Skeletal muscle satellite cell (primary cell): ENCODE results near the gene CYP27B1.

Source experiments
- H3K27me3 ChIP-seq: 2 replicates; pipeline ENCODE4 v1.7.0; 2013; ENCODE audit warnings: low read length; ENCODE audit not compliant: control insufficient read depth, insufficient read depth
- H3K36me3 ChIP-seq: 2 replicates; pipeline ENCODE4 v1.7.0; 2013; ENCODE audit warnings: mild to moderate bottlenecking, control low read depth, low read length; ENCODE audit not compliant: insufficient read depth
- H3K4me1 ChIP-seq: 2 replicates; pipeline ENCODE4 v1.7.0; 2013; ENCODE audit warnings: low read length; ENCODE audit not compliant: control insufficient read depth, insufficient read depth
- H3K4me2 ChIP-seq: 2 replicates; pipeline ENCODE4 v1.7.0; 2013; ENCODE audit warnings: mild to moderate bottlenecking, low read length
- H3K4me3 ChIP-seq: 2 replicates; pipeline ENCODE4 v1.7.0; 2013; ENCODE audit warnings: low read length
- H3K9ac ChIP-seq: 2 replicates; pipeline ENCODE4 v1.7.0; 2013; ENCODE audit warnings: mild to moderate bottlenecking, low read depth, low read length, moderate library complexity
- H3K9me3 ChIP-seq: replicated peaks from 2 replicates; pipeline ENCODE4 v1.7.0; 2013; ENCODE audit warnings: mild to moderate bottlenecking, control low read depth, low read length

Gene CYP27B1

DNA sequence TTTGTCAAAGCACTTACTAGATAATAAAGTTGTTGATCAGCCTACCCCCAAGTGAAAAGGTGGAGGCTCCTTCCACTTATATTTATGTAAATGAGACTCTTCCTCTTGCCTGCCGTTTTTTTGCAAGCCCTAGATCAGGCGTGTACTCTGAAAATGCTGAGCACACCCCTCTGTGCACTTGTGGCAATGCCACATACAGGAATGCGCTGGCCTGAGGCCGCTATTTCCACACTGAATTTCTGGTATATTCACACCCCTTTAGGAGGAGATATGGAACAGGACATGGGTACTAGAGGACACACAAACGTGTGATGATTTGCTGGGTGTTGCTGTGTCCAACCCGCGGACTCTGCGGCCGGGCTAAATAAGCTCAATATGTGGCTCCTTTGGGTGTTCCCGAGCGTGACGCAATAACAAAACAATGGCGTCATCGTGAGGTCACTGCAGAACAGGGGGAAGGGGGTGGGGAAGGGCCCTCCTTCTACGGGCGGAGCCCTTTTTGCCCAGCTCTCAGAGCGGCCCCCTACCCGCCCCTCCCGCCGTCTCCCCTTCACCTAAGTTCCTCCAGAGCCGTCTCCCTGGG is 22.6 kb downstream of the CYP27B1 start:
- peak overlapping the region; percentile 96 for H3K9ac ChIP-seq
- peaks cover 10% of the 10 kb centered on the region for H3K4me1 ChIP-seq
- peak overlapping the region; percentile 94 for H3K4me2 ChIP-seq
- peak overlapping the region; percentile 87 for H3K4me3 ChIP-seq
- H3K27me3 ChIP-seq = peaks cover 32% of the 10 kb centered on the region
- no peaks in the 10 kb centered on the region for H3K9me3 ChIP-seq
- peaks cover 28% of the 10 kb centered on the region for H3K36me3 ChIP-seq

GRCh38 chr12:57743769-57744168 is 23.1 kb downstream of the CYP27B1 start:
- Histone ChIP-seq H3K27me3 (peaks cover 36% of the 10 kb centered on the region), H3K4me3 (peak overlapping the region; percentile 87), H3K9ac (no peak overlapping the region), H3K4me2 (no peak overlapping the region), H3K36me3 (peaks cover 24% of the 10 kb centered on the region), H3K9me3 (no peaks in the 10 kb centered on the region), H3K4me1 (peaks cover 10% of the 10 kb centered on the region)

- H3K9ac ChIP-seq = no peak overlapping the region
Measured at GRCh38 chr12:57741844-57742738, 24.8 kb downstream of the CYP27B1 start.

DNA sequence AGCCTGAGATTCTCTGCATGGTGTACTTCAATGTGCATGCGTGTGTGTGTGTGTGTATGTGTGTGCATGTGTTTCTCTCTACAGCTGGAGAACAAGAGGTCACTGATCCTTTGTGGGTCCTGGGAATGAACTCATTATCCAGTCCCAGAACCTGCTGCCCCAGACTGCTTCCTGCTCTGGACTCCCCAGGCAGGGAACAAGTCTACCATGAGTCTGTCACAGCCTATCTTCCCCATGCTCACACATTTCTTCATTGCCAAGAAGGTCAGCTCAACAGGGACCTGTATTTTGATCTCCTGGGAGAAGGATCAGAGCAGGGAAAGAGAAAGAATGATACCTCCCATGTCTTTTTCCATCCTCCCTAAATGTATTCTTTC is 25.5 kb downstream of the CYP27B1 start:
- Histone ChIP-seq H3K36me3 (peaks cover 5% of the 10 kb centered on the region), H3K4me3 (no peak overlapping the region), H3K4me1 (peaks cover 20% of the 10 kb centered on the region), H3K4me2 (no peak overlapping the region), H3K27me3 (peaks cover 52% of the 10 kb centered on the region), H3K9me3 (no peaks in the 10 kb centered on the region), H3K9ac (no peak overlapping the region)

More at GRCh38 chr12:57741844-57742738, 24.8 kb downstream of the CYP27B1 start:
- Histone ChIP-seq H3K4me1 (peaks cover 17% of the 10 kb centered on the region), H3K27me3 (peaks cover 45% of the 10 kb centered on the region), H3K4me2 (no peak overlapping the region), H3K9me3 (no peaks in the 10 kb centered on the region), H3K4me3 (no peak overlapping the region), H3K36me3 (peaks cover 12% of the 10 kb centered on the region)

DNA sequence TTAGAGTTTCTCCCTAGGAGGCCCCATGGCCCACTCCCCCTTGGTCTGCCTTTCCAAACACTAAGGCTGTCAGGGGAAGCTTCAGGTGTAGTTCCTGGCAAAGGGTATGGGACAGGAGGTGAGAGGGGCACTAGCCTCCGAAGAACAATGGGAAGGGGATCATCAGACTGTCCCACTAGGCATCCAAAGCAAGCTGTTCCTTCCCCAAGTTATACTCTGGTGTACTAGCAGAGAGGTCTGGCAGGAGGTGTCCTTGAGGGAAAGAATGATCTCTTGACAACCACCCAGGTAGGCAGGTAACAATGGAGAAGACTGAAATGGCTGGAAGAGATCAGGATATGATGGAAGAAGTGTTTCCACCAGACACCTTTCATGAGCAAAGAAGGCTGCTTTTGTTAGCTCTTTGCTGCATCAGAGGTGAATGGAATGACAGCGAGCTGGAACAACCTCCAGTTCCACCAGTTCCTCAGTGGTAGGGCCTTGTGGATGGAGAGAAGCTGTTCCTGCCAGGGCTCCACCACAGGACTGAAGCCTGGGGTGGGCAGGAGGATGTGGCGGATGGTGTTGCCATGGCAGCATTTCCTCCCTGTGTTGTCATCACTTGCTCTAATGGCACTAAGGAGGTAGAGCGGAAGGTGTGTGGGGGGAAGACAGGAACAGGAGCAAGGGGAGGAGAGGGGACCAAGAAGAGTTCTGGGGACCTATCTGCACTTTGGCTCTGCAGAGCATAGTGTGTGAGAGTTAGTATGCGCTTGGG is 26.0 kb downstream of the CYP27B1 start:
- H3K4me3 ChIP-seq = no peak overlapping the region

DNA sequence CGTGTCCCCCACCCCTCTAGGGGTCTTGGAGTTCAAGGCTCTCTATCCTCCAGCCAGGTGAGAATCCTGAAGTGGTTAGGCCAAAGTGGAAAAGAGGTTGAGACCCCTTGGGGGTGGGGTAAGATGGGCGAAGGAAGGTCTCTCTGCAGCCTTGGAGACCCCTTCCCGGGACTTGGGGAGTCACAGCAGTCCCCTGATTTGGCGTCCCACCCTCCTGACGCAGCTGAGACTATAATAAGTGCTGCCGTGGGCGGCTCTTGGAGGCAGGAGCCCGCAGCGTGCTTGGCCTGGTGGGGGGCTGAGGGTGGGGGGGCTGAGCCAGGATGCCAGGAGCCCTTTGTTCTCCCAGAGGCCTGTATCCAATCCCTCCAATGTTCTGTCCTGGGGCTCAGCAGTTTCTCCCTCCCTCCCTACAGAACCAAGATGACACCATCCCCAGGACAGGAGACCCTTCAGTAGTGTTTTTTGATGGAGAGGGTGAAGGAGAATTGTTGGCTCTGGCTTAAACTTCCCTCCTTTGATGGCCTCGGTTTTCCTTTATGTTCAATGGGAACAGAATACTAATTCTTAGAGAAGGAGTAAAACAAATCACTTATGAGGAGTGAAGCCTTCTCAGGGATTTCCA is 26.9 kb downstream of the CYP27B1 start:
- H3K9me3 ChIP-seq = no peaks in the 10 kb centered on the region
- no peaks in the 10 kb centered on the region for H3K36me3 ChIP-seq
- H3K4me3 ChIP-seq = no peak overlapping the region
- H3K4me2 ChIP-seq = no peak overlapping the region
- no peak overlapping the region for H3K9ac ChIP-seq
- H3K27me3 ChIP-seq = peaks cover 65% of the 10 kb centered on the region
- peaks cover 19% of the 10 kb centered on the region for H3K4me1 ChIP-seq

More for the DNA sequence above, 26.0 kb downstream of the CYP27B1 start:
- Histone ChIP-seq H3K4me2 (no peak overlapping the region), H3K9ac (no peak overlapping the region), H3K36me3 (no peaks in the 10 kb centered on the region), H3K4me1 (peaks cover 20% of the 10 kb centered on the region), H3K27me3 (peaks cover 58% of the 10 kb centered on the region), H3K9me3 (no peaks in the 10 kb centered on the region)

DNA sequence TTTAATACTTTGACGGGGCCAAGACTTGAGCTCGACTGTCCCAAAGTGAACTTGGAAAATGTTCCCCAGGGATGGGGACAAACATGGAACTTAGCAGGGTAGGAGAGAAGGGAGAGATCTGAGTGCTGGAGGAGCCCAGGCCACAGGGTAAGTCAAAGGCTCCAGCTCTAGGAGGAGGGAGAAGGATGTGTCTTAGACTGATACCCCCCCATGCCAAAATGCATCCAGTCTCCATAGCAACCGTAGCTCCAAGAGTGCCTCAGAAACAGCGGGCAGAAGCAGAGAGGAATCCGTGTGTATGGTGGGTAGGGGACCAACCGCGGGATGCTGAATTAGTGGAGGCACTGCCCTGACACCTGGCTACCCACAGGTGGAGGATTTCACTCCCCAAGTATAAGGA is 27.5 kb downstream of the CYP27B1 start:
- Histone ChIP-seq H3K4me2 (no peak overlapping the region), H3K9ac (no peak overlapping the region), H3K4me1 (peaks cover 19% of the 10 kb centered on the region), H3K9me3 (no peaks in the 10 kb centered on the region), H3K4me3 (no peak overlapping the region), H3K27me3 (peaks cover 72% of the 10 kb centered on the region), H3K36me3 (no peaks in the 10 kb centered on the region)

DNA sequence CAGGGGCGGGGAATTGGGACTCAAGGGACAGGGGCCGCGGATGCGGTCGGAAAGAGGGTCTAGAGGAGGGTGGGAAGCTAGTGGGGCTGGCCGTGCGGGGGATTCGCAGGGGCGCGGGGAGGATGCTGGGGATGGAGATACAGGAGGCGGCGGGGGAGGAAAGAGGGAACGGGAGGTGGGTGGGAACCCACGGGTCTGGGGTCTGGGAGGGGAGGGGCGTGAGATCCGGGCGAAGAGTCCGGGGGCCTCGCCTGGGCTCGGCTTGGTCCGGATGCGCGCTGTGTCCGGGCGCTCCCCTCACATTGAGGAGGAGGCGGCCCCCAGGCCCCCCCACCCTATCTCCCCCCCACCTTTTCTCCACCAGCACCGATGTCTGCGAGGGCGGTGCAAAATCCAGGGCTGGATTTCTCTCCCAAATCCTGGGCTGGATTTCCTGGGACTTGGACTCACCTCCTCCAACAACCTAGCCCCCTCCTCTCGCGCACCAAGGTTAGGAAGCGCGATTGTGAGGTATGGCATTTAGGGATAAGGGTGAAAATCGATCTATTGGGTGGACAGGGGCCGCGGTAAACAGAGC is 28.1 kb downstream of the CYP27B1 start, which contains the start of gene AGAP2:
AGAP2 (minus strand) TSS at position 82 of the 577 bp plus-strand sequence. CDS start 496 bp downstream, outside the sequence.
- Histone ChIP-seq H3K4me3 (peak within 1 kb of the TSS; percentile 42), H3K9me3 (no peaks in the 10 kb centered on the region), H3K36me3 (no peaks in the 10 kb centered on the region), H3K4me2 (peak within 1 kb of the TSS; percentile 79), H3K4me1 (peaks cover 19% of the 10 kb centered on the region), H3K9ac (no peak within 1 kb of the TSS), H3K27me3 (peaks cover 78% of the 10 kb centered on the region)

DNA sequence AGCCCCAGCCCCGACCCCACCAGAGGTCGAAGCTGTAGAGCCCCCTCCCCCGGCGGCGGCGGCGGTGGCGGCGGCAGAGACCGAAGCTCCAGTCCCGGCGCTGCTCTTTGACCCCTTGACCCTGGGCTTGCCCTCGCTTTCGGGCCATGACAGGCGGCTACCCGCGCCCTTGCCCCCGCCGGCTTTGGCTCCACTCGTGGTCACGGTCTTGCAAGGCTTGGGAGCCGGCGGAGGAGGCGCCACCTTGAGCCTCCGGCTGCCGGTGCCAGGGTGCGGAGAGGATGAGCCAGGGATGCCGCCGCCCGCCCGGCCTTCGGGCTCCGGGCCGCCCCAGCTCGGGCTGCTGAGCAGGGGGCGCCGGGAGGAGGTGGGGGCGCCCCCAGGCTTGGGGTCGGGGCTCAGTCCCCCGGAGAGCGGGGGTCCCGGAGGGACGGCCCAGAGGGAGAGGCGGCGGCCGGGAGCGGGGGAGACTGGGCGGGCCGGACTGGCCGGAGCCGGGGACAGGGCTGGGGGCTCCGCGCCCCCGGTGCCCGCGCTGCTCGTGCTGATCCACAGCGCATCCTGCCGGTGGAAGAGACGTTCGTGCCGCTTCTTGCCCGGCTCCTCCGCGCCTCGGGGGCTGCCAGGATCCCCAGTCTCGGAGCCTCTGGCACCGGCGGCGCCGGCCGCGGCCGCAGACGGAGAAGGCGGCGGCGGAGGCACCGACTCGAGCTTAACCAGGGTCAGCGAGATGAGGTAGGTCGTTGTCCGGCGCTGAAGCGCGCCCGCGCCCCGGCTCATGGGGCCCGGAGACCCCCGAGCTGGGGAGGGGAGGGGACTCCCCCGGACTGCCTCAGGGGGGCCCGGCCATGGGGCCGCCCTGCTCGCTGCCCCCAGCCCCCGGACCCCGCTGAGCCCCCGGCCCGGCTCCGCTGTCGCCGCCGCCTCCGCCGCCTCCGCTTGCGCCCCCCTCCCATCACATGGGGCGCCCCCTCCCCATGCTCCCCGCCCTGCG is 29.1 kb downstream of the CYP27B1 start:
- no peaks in the 10 kb centered on the region for H3K36me3 ChIP-seq
- peaks cover 84% of the 10 kb centered on the region for H3K27me3 ChIP-seq
- peaks cover 19% of the 10 kb centered on the region for H3K4me1 ChIP-seq
- H3K4me3 ChIP-seq = peak overlapping the region; percentile 42
- no peak overlapping the region for H3K9ac ChIP-seq
- H3K4me2 ChIP-seq = peak overlapping the region; percentile 79
- no peaks in the 10 kb centered on the region for H3K9me3 ChIP-seq
